ENCODE measurements around the gene MAPK7.

MAPK7 gene

GRCh38 chr17:19402171-19402570, 23.9 kb downstream of the MAPK7 start:
- DNase-seq, result no peak

- no peak for DNase-seq
Measured at GRCh38 chr17:19403021-19403420, 24.7 kb downstream of the MAPK7 start.

- no peak for DNase-seq
Measured at GRCh38 chr17:19404264-19404663, 26.0 kb downstream of the MAPK7 start.

- DNase-seq, result no peak
Measured at GRCh38 chr17:19405114-19405513, 26.8 kb downstream of the MAPK7 start.

- no peak for DNase-seq
Measured at GRCh38 chr17:19407601-19408345, 29.5 kb downstream of the MAPK7 start.

GRCh38 chr17:19408346-19408710, 30.0 kb downstream of the MAPK7 start:
- DNase-seq, result no peak

GRCh38 chr17:19409066-19409465, 30.8 kb downstream of the MAPK7 start:
- no peak for DNase-seq

GRCh38 chr17:19409509-19409908, 31.2 kb downstream of the MAPK7 start:
- no peak for DNase-seq

GRCh38 chr17:19410091-19410490, 31.8 kb downstream of the MAPK7 start:
- no peak for DNase-seq

GRCh38 chr17:19410875-19411620, 32.8 kb downstream of the MAPK7 start, which contains the start of gene RNF112:
Gene RNF112, plus strand, starts transcription at chr17:19411232. Its CDS starts 177 bp downstream, at chr17:19411409.
- no peak for DNase-seq

- DNase-seq, result no peak
Measured at GRCh38 chr17:19411631-19412030, 33.3 kb downstream of the MAPK7 start.

GRCh38 chr17:19412510-19412909, 34.2 kb downstream of the MAPK7 start:
- no peak for DNase-seq

- DNase-seq, result no peak
Measured at GRCh38 chr17:19412984-19413383, 34.7 kb downstream of the MAPK7 start.

GRCh38 chr17:19413761-19414160, 35.5 kb downstream of the MAPK7 start:
- no peak for DNase-seq

GRCh38 chr17:19414396-19415280, 36.3 kb downstream of the MAPK7 start:
- no peak for DNase-seq

GRCh38 chr17:19415311-19415710, 37.0 kb downstream of the MAPK7 start:
- no peak for DNase-seq

- no peak for DNase-seq
Measured at GRCh38 chr17:19415806-19416775, 37.8 kb downstream of the MAPK7 start.

- DNase-seq, result no peak
Measured at GRCh38 chr17:19417611-19418010, 39.3 kb downstream of the MAPK7 start.

- no peak for DNase-seq
Measured at GRCh38 chr17:19418251-19418992, 40.1 kb downstream of the MAPK7 start.

- no peak for DNase-seq
Measured at GRCh38 chr17:19421219-19421618, 42.9 kb downstream of the MAPK7 start.

- no peak for DNase-seq
Measured at GRCh38 chr17:19421926-19422325, 43.6 kb downstream of the MAPK7 start.

Data from right forelimb (tissue), 1 donor.